HCEC 1CT (cell line): ENCODE results near the gene RNF103.

Experiments used
- DNase-seq: peaks from one replicate; pipeline ENCODE4 v3.0.0-alpha.2; 2017

Gene RNF103

GRCh38 chr2:86562922-86563649 lies 60.6 kb downstream of the RNF103 start, which contains the start of gene CHMP3:
CHMP3 (minus strand) TSS chr2:86563443; CDS start chr2:86563348, 95 bp downstream.
- DNase-seq = peak; percentile 95

DNA sequence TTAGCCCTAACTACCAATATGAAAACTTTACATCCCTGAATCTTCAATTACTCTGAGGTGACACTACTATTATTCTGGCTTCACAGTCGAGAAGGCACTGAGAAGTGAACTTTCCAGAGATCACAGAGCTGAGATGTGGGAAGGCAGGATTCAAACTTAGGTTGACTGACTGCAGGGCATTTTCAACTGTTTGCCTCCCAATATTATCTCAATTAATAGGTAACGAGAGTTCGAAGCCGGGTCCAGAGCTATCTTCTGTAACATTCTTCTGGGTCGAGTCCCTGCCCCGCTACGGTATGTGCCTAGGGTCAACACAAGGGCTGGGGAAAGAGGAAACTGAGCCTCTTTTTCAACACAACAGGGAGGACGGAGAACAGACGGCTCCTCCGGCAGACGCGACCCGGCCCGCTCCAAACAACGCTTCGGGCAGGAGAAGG lies 61.2 kb downstream of the RNF103 start:
- DNase-seq = no peak

DNA sequence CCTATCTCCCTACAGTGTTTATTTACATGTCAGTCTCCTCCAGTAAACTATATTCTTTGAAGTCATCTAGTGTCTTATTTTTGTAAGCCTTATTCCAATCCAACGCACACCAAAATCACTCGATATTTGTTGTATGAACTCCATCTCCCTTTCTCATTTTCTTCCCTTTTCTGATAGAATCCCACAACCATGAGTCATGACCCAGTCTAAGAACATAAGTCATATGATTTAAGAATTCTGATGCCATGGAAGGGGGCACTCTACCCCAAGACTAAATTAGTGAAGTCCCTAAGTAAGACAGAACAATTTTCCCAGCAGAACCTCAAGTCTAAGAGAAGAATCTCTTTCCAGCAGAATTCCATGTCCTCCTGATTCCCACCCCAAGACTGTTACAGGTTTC lies 65.8 kb downstream of the RNF103 start:
- DNase-seq = no peak

DNA sequence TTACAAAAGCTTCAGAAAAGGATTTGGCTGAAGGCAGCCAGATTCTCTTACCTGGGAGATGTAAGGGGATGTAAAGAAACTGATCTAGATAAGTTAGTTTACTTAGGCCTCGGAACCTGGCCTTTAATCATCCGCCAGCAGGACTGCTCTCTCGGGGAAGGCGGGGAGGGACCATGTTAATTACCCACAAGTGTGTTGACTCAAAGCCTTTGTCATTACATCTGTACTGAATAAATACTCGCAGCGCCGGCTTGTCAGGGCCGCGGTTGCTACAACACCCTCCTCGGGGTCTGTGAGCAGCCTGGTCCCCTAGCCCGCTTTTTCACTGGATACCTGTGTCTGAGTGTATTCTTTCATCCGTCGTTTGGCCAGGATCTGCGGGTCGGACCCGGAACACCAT lies 67.2 kb downstream of the RNF103 start:
- DNase-seq = no peak
